Smooth muscle cell (in vitro differentiated cells): Measurements from ENCODE around the gene PKNOX2. TPM values are rescaled to one million over a fixed set of nuclear protein-coding genes. Genes with fewer than 3 reads are reported as not detected.

ENCODE experiments used
- DNase-seq: peaks from one replicate; lab custom pipeline; 2025; ENCODE audit not compliant: unreplicated experiment; lab: John Stamatoyannopoulos, UW
- H2AFZ ChIP-seq: fragments of 200-600 bp; sonication (generic); 2 replicates; pipeline ENCODE4 v1.6.0; 2016; ENCODE audit warnings: antibody characterized with exemption, low read depth, mild to moderate bottlenecking
- H3F3A ChIP-seq: fragments of 200-600 bp; sonication (generic); 2 replicates; pipeline ENCODE4 v1.6.0; 2017; ENCODE audit warnings: antibody characterized with exemption, low read depth
- H3K27ac ChIP-seq: fragments of 200-600 bp; sonication (generic); 2 replicates; pipeline ENCODE4 v1.5.1; 2016; ENCODE audit warnings: low read depth, mild to moderate bottlenecking
- H3K27me3 ChIP-seq: fragments of 200-600 bp; sonication (generic); 2 replicates; pipeline ENCODE4 v1.6.1; 2016; ENCODE audit warnings: low read depth, mild to moderate bottlenecking
- H3K36me3 ChIP-seq: fragments of 200-600 bp; sonication (generic); 2 replicates; pipeline ENCODE4 v1.5.1; 2016; ENCODE audit warnings: low read depth
- H3K4me1 ChIP-seq: fragments of 200-600 bp; sonication (generic); 2 replicates; pipeline ENCODE4 v1.5.1; 2016; ENCODE audit warnings: low read depth
- H3K4me2 ChIP-seq: fragments of 200-600 bp; sonication (generic); 2 replicates; pipeline ENCODE4 v1.6.0; 2016; ENCODE audit warnings: mild to moderate bottlenecking
- H3K4me3 ChIP-seq: fragments of 200-600 bp; sonication (generic); 2 replicates; pipeline ENCODE4 v1.5.1; 2016; ENCODE audit warnings: mild to moderate bottlenecking
- H3K79me2 ChIP-seq: fragments of 200-600 bp; sonication (generic); 2 replicates; pipeline ENCODE4 v1.6.0; 2016; ENCODE audit warnings: low read depth, mild to moderate bottlenecking
- H3K9ac ChIP-seq: fragments of 200-600 bp; sonication (generic); 2 replicates; pipeline ENCODE4 v1.6.0; 2016; ENCODE audit warnings: low read depth
- H3K9me3 ChIP-seq: fragments of 200-600 bp; sonication (generic); replicated peaks from 2 replicates; pipeline ENCODE4 v1.5.1; 2016; ENCODE audit warnings: low read depth
- H4K20me1 ChIP-seq: fragments of 200-600 bp; sonication (generic); 2 replicates; pipeline ENCODE4 v1.6.0; 2016; ENCODE audit warnings: low read depth
- WGBS: methylation state at CpG from one replicate; pipeline ENCODE4 v1.1.7; 2016; ENCODE audit warnings: low lambda C conversion rate; 5-methylcytosine and 5-hydroxymethylcytosine counted together
- polyA plus RNA-seq: library from polyadenylated mRNA; unstranded; fragments of >200 nt; fragmentation: Nextera tagmentation; extraction: Ambion mirVana; gene quantifications from 2 replicates; pipeline ENCODE4 v1.2.1, GENCODE V29; 2016
- total RNA-seq: library from RNA; depleted of rRNA; stranded (reverse); fragments of >200 nt; gene quantifications from 2 replicates; pipeline ENCODE4 v1.2.3, GENCODE V29; 2014
- TF ChIP-seq, protein P1 (sequence below): fragments of 200-600 bp; sonication (generic); IDR thresholded peaks from 2 replicates; pipeline ENCODE4 v1.5.1; 2017; ENCODE audit warnings: borderline replicate concordance, mild to moderate bottlenecking, antibody characterized with exemption; ENCODE audit not compliant: insufficient read depth, poor library complexity, severe bottlenecking

PKNOX2 gene
- total and polyA plus RNA-seq, 2 experiments from 2014 or later = 7.2 to 7.9 TPM

DNA sequence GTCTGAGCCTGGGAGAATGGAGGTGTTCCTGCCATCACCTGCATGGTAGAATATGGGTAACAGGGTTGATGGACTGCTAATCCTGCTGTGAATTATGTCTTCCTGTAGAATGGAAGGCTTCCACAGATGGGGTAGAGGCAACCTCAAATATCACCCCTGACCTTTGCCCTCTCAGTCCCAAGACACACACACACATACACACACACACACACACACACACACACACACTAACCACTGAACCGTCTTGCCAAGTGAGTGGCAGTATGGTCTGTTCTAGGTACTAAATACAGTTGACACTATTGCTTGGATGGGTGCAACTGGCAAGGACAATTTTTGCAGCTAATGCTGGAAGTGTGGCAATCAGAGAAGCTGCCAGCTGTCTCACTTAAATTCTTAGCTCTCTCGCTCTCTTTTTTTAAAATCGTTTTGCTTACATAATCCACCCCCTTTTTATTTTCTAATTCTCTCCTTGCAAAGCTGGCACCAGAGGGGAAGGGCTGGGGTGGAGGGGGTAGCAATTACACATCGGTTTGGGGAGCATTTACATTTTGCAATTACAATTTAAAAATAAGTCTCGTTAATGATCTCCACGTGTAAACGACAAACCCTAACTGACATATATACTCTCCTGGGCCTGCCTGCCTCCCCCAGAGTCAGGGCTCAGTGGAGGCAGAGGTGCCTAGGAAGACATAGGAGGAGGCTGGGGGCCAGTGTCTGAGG is 169.0 kb downstream of the PKNOX2 start:
- no peak overlapping the region for H3K4me3 ChIP-seq
- H3K4me2 ChIP-seq = no peak overlapping the region
- DNase-seq = no peak
- no peaks in the 10 kb centered on the region for H4K20me1 ChIP-seq
- H3K79me2 ChIP-seq = no peaks in the 10 kb centered on the region
- TF ChIP-seq, protein P1, sequence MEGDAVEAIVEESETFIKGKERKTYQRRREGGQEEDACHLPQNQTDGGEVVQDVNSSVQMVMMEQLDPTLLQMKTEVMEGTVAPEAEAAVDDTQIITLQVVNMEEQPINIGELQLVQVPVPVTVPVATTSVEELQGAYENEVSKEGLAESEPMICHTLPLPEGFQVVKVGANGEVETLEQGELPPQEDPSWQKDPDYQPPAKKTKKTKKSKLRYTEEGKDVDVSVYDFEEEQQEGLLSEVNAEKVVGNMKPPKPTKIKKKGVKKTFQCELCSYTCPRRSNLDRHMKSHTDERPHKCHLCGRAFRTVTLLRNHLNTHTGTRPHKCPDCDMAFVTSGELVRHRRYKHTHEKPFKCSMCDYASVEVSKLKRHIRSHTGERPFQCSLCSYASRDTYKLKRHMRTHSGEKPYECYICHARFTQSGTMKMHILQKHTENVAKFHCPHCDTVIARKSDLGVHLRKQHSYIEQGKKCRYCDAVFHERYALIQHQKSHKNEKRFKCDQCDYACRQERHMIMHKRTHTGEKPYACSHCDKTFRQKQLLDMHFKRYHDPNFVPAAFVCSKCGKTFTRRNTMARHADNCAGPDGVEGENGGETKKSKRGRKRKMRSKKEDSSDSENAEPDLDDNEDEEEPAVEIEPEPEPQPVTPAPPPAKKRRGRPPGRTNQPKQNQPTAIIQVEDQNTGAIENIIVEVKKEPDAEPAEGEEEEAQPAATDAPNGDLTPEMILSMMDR = no peak
- no peak overlapping the region for H3K9ac ChIP-seq
- 93% methylated on average over 7 of the region's 7 CpGs for WGBS
- no peaks in the 10 kb centered on the region for H3K9me3 ChIP-seq
- H2AFZ ChIP-seq = no peak overlapping the region
- H3K27me3 ChIP-seq = no peaks in the 10 kb centered on the region
- no peaks in the 10 kb centered on the region for H3K36me3 ChIP-seq
- H3F3A ChIP-seq = peaks cover 13% of the 10 kb centered on the region
- H3K4me1 ChIP-seq = peaks cover 7% of the 10 kb centered on the region
- H3K27ac ChIP-seq = no peak overlapping the region

DNA sequence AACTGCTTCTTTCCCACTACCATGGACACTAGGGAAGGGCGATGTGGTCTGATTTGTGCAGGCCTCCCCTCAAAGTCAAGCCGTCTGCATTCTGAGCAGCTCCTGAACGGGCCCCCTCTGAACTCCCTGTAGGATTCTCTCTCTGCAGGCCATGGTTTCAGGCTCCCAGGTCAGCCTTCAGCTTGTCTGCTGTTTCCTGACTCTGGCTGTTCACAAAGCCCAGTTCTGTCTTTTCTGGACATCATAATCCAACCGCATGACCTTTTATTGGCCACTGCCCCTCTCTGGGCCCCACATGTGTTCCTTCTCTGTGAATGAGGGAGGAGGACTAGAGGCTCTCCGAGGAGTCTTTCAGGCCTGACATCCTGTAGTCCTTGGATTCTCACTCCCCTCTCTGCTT is 170.6 kb downstream of the PKNOX2 start:
- Histone ChIP-seq H3K27me3 (no peaks in the 10 kb centered on the region), H3K4me1 (peaks cover 16% of the 10 kb centered on the region), H3K79me2 (no peaks in the 10 kb centered on the region), H3K4me3 (no peak overlapping the region), H3F3A (peaks cover 19% of the 10 kb centered on the region), H2AFZ (no peak overlapping the region), H3K4me2 (peak overlapping the region; percentile 20), H3K9me3 (no peaks in the 10 kb centered on the region), H4K20me1 (no peaks in the 10 kb centered on the region), H3K9ac (no peak overlapping the region), H3K36me3 (no peaks in the 10 kb centered on the region), H3K27ac (no peak overlapping the region)
- 52% methylated on average over 5 of the region's 5 CpGs for WGBS
- DNase-seq = no peak
- TF ChIP-seq, protein P1 = no peak

DNA sequence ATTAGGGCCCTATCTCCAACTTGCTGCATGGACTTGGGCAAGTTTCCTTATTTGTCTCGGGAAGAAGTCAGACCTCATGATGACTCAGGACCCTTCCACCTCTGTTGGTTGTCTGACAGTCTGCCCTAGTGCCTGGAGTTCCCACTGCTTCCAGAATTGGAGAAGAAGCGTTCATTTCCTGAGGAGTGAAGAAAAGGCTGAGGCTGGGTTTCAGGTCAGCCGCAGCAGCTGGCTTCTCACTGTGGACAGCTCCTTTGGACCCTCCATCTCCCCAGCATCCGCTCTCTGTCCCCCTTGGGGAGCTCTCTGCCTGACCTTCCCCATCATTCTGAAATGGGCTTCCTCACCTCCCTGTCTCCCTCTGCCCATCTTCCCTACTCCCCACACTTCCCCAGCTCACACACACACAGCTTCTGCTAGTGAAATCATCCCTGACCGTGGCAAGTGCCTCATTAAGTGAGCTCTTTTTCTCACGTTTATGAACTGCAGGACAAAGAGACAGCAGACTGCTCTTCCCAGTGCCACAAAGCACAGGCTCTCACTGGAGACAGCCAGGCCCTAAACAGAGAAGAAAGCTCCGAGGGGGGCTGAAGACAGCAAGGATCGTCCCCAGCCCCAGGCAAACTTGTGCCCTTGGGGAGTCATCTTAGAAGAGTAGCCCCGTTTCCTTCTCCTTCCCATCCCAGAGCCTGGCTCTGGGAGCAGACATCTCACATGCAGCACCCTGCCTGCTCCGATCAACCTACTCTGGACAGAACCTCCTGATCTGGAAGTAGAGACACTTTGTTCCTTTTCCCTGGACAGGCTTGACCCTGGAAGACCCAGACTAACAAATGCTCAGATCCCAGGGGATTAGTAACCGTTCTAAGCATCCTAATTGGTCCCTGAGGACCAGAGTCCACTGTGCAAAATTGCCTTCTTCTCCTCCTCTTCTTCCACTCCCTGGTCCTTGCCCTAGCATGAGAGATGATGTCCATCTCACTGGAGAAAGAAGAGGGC is 173.6 kb downstream of the PKNOX2 start:
- Histone ChIP-seq H3K36me3 (no peaks in the 10 kb centered on the region), H3K27ac (peak overlapping the region; percentile 97), H4K20me1 (no peaks in the 10 kb centered on the region), H3F3A (peaks cover 27% of the 10 kb centered on the region), H3K4me1 (peaks cover 28% of the 10 kb centered on the region), H3K79me2 (no peaks in the 10 kb centered on the region), H3K27me3 (no peaks in the 10 kb centered on the region), H2AFZ (no peak overlapping the region), H3K4me3 (no peak overlapping the region), H3K4me2 (peak overlapping the region; percentile 74), H3K9ac (peak overlapping the region; percentile 85), H3K9me3 (no peaks in the 10 kb centered on the region)
- TF ChIP-seq, protein P1 = no peak
- 57% methylated on average over 11 of the region's 11 CpGs for WGBS
- DNase-seq = no peak
